Neural cell (in vitro differentiated cells): ENCODE results near the gene RNF128. TPM values are rescaled to one million over a fixed set of nuclear protein-coding genes. Genes with fewer than 3 reads are reported as not detected.
"Not testable (repeated sequence)": the region's sequence is repeated elsewhere in the genome, so short reads cannot be mapped to it uniquely, and the experiment has no call there.

Experiments
- H2AFZ ChIP-seq: fragments of 200-600, 300-800 bp; sonication (generic), shearing (Covaris generic); 2 replicates; pipeline ENCODE4 v1.6.0; 2014; ENCODE audit warnings: low read depth, mild to moderate bottlenecking, antibody characterized with exemption, low read length, moderate library complexity
- H3F3A ChIP-seq: fragments of 200-600 bp; shearing (Covaris generic); 2 replicates; pipeline ENCODE4 v1.6.1; 2016; ENCODE audit warnings: mild to moderate bottlenecking, moderate library complexity, mixed read lengths, antibody characterized with exemption, low read length; ENCODE audit not compliant: insufficient read depth, poor library complexity, severe bottlenecking
- H3K27ac ChIP-seq: fragments of 200-600, 300-800 bp; sonication (generic), shearing (Covaris generic); 2 replicates; pipeline ENCODE4 v1.5.1; 2014; ENCODE audit warnings: mild to moderate bottlenecking, low read length, moderate library complexity
- H3K27me3 ChIP-seq: fragments of 300-800, 200-600 bp; sonication (generic), shearing (Covaris generic); 2 replicates; pipeline ENCODE4 v1.6.0; 2014; ENCODE audit warnings: mild to moderate bottlenecking, low read depth, low read length, moderate library complexity; ENCODE audit not compliant: insufficient read depth
- H3K36me3 ChIP-seq: fragments of 300-800, 200-600 bp; sonication (generic), shearing (Covaris generic); 2 replicates; pipeline ENCODE4 v1.5.1; 2014; ENCODE audit warnings: mild to moderate bottlenecking, antibody characterized with exemption, low read length, moderate library complexity; ENCODE audit not compliant: insufficient read depth
- H3K4me2 ChIP-seq: fragments of 300-800, 200-600 bp; sonication (generic), shearing (Covaris generic); 2 replicates; pipeline ENCODE4 v1.6.0; 2014; ENCODE audit warnings: mild to moderate bottlenecking, low read length
- H3K4me3 ChIP-seq: fragments of 300-800, 200-600 bp; sonication (generic), shearing (Covaris generic); 2 replicates; pipeline ENCODE4 v1.5.1; 2014; ENCODE audit warnings: mild to moderate bottlenecking, low read length, moderate library complexity
- H3K79me2 ChIP-seq: fragments of 200-600 bp; shearing (Covaris generic); replicated peaks from 2 replicates; pipeline ENCODE4 v1.6.0; 2014; ENCODE audit warnings: mild to moderate bottlenecking, low read length, moderate library complexity; ENCODE audit not compliant: insufficient read depth
- H3K9ac ChIP-seq: fragments of 300-800, 200-600 bp; sonication (generic), shearing (Covaris generic); 2 replicates; pipeline ENCODE4 v1.6.1; 2016; ENCODE audit warnings: mild to moderate bottlenecking, low read length, mixed read lengths
- H3K9me2 ChIP-seq: fragments of 200-600 bp; shearing (Covaris generic); 2 replicates; pipeline ENCODE4 v1.6.1; 2016; ENCODE audit warnings: mild to moderate bottlenecking, low read length, mixed read lengths; ENCODE audit not compliant: insufficient read depth
- H3K9me3 ChIP-seq: fragments of 200-600, 300-800 bp; sonication (generic), shearing (Covaris generic); 2 replicates; pipeline ENCODE4 v1.6.1; 2016; ENCODE audit warnings: mild to moderate bottlenecking, mixed run types, low read length, moderate library complexity, mixed read lengths
- H4K20me1 ChIP-seq: fragments of 200-600 bp; shearing (Covaris generic); 2 replicates; pipeline ENCODE4 v1.6.1; 2016; ENCODE audit warnings: mild to moderate bottlenecking, mixed run types; ENCODE audit not compliant: insufficient read depth
- CTCF ChIP-seq: fragments of 450-650 bp; IDR thresholded peaks from 2 replicates; pipeline ENCODE4 v1.5.1; 2014; ENCODE audit warnings: antibody characterized with exemption, mild to moderate bottlenecking, moderate library complexity; ENCODE audit not compliant: poor library complexity, severe bottlenecking
- EP300 ChIP-seq: fragments of 450-650 bp; conservative IDR thresholded peaks from 2 replicates; pipeline ENCODE4 v1.6.1; 2014; ENCODE audit warnings: antibody characterized with exemption, mild to moderate bottlenecking, moderate library complexity; ENCODE audit not compliant: poor library complexity, severe bottlenecking
- EZH2 ChIP-seq: fragments of 200-600, 300-800 bp; shearing (Covaris generic), sonication (generic); IDR thresholded peaks from 2 replicates; pipeline ENCODE4 v1.6.1; 2014; ENCODE audit warnings: antibody characterized with exemption, low read length, borderline replicate concordance, mild to moderate bottlenecking; ENCODE audit not compliant: insufficient read depth, poor library complexity, severe bottlenecking
- MXI1 ChIP-seq: fragments of 450-650 bp; conservative IDR thresholded peaks from 2 replicates; pipeline ENCODE4 v1.6.1; 2014; ENCODE audit warnings: antibody characterized with exemption, mild to moderate bottlenecking; ENCODE audit not compliant: poor library complexity, severe bottlenecking
- POLR2AphosphoS5 ChIP-seq: IDR thresholded peaks from 2 replicates; pipeline ENCODE4 v1.6.1; 2012
- RAD21 ChIP-seq: fragments of 450-650 bp; conservative IDR thresholded peaks from 2 replicates; pipeline ENCODE4 v1.6.1; 2014; ENCODE audit warnings: antibody characterized with exemption, mild to moderate bottlenecking, moderate library complexity
- REST ChIP-seq: IDR thresholded peaks from 2 replicates; pipeline ENCODE4 v1.6.1; 2012; ENCODE audit warnings: borderline replicate concordance
- SMC3 ChIP-seq: fragments of 450-650 bp; conservative IDR thresholded peaks from 2 replicates; pipeline ENCODE4 v1.6.1; 2014; ENCODE audit warnings: antibody characterized with exemption, mild to moderate bottlenecking, moderate library complexity; ENCODE audit not compliant: poor library complexity
- TAF1 ChIP-seq: IDR thresholded peaks from 2 replicates; pipeline ENCODE4 v1.6.1; 2012; ENCODE audit warnings: low read depth
- polyA plus RNA-seq: library from polyadenylated mRNA; depleted of rRNA; stranded (reverse); fragments of >200 nt; gene quantifications from 2 replicates; pipeline ENCODE4 v1.2.3, GENCODE V29; 2014

RNF128 gene
- polyA plus RNA-seq, 1 donor from 2014 or later = 0.72 TPM

- H3K27ac ChIP-seq = not testable (repeated sequence)
Observed at GRCh38 chrX:106769288-106769687, 42.8 kb downstream of the RNF128 start.

GRCh38 chrX:106774981-106775380 is 48.5 kb downstream of the RNF128 start:
- Histone ChIP-seq H3K36me3 (no peaks in the 10 kb centered on the region), H3K9ac (no peak overlapping the region), H3K79me2 (no peaks in the 10 kb centered on the region), H4K20me1 (no peaks in the 10 kb centered on the region), H3K4me3 (no peak overlapping the region), H3K9me2 (no peaks in the 10 kb centered on the region), H3K27me3 (no peaks in the 10 kb centered on the region), H3K4me2 (no peak overlapping the region), H3K9me3 (no peaks in the 10 kb centered on the region), H3F3A (no peaks in the 10 kb centered on the region), H3K27ac (no peak overlapping the region), H2AFZ (no peak overlapping the region)
- no peak for TF ChIP-seq EZH2
- no peak for TF ChIP-seq EP300
- no peak for TF ChIP-seq REST
- TF ChIP-seq POLR2AphosphoS5 = no peak
- no peak for TF ChIP-seq CTCF
- TF ChIP-seq RAD21 = no peak
- TF ChIP-seq SMC3 = no peak
- TF ChIP-seq MXI1 = no peak
- no peak for TF ChIP-seq TAF1

More at GRCh38 chrX:106769288-106769687, 42.8 kb downstream of the RNF128 start:
- H2AFZ ChIP-seq, H3F3A ChIP-seq, H4K20me1 ChIP-seq, H3K79me2 ChIP-seq, H3K4me2 ChIP-seq, H3K4me3 ChIP-seq, H3K9me2 ChIP-seq, H3K9ac ChIP-seq, H3K27me3 ChIP-seq, H3K36me3 ChIP-seq, H3K9me3 ChIP-seq: not testable (repeated sequence)

- no peak overlapping the region for H3K4me3 ChIP-seq
- no peaks in the 10 kb centered on the region for H3F3A ChIP-seq
- H3K9me3 ChIP-seq = no peaks in the 10 kb centered on the region
- H3K36me3 ChIP-seq = no peaks in the 10 kb centered on the region
- H3K9me2 ChIP-seq = no peaks in the 10 kb centered on the region
- H3K27me3 ChIP-seq = no peaks in the 10 kb centered on the region
- H3K79me2 ChIP-seq = no peaks in the 10 kb centered on the region
- no peaks in the 10 kb centered on the region for H4K20me1 ChIP-seq
- no peak overlapping the region for H3K27ac ChIP-seq
- TF ChIP-seq REST = no peak
- TF ChIP-seq RAD21 = no peak
- no peak for TF ChIP-seq CTCF
- TF ChIP-seq SMC3 = no peak
- no peak for TF ChIP-seq TAF1
- no peak for TF ChIP-seq MXI1
- TF ChIP-seq EP300 = no peak
- TF ChIP-seq POLR2AphosphoS5 = no peak
- TF ChIP-seq EZH2 = no peak
- H2AFZ ChIP-seq = no peak overlapping the region
- no peak overlapping the region for H3K9ac ChIP-seq
- no peak overlapping the region for H3K4me2 ChIP-seq
Observed at GRCh38 chrX:106780264-106780663, 53.8 kb downstream of the RNF128 start.
